Activated CD8-positive, alpha-beta T cell treated with anti-CD3 and anti-CD28 coated beads, Interleukin-2, amount 10 ng/mL, durations not matched to agents 7 days and 5 days (primary cell): ENCODE measurements around the gene NMNAT3. TPM values are rescaled to one million over a fixed set of nuclear protein-coding genes. Genes with fewer than 3 reads are reported as not detected.

Experiments
- ATAC-seq: fragments of 150-1000 bp; cut with Tn5 transposase; one replicate; pipeline ENCODE4 v1.10.0; 2021; ENCODE audit warnings: moderate library complexity
- CTCF ChIA-PET: fragments of 350-600 bp; sonication (Branson Sonifier 250); formaldehyde crosslinking; loops from one replicate; lab custom pipeline; 2021; ENCODE audit warnings: antibody characterized with exemption; lab: Charles Lee
- POLR2A ChIA-PET: fragments of 350-600 bp; sonication (Branson Sonifier 250); formaldehyde crosslinking; loops from one replicate; lab custom pipeline; 2021; ENCODE audit warnings: antibody characterized with exemption; lab: Charles Lee
- DNase-seq: peaks from one replicate; pipeline ENCODE4 v3.0.0-alpha.2; 2020
- H3K27ac Mint-ChIP-seq: one replicate; pipeline ENCODE4 v1.8.0; 2021; ENCODE audit warnings: mild to moderate bottlenecking, mixed read lengths
- H3K27me3 Mint-ChIP-seq: one replicate; pipeline ENCODE4 v1.8.0; 2021; ENCODE audit warnings: low read depth, mixed read lengths
- H3K36me3 Mint-ChIP-seq: one replicate; pipeline ENCODE4 v1.8.0; 2021; ENCODE audit warnings: low read depth, mixed read lengths
- H3K4me1 Mint-ChIP-seq: one replicate; pipeline ENCODE4 v1.8.0; 2021; ENCODE audit warnings: low read depth, mixed read lengths
- H3K4me3 Mint-ChIP-seq: one replicate; pipeline ENCODE4 v1.8.0; 2021; ENCODE audit warnings: mild to moderate bottlenecking, mixed read lengths
- H3K9me3 Mint-ChIP-seq: one replicate; pipeline ENCODE4 v1.8.0; 2022; ENCODE audit warnings: mixed read lengths; ENCODE audit not compliant: insufficient read depth
- total RNA-seq, 2 experiments: library from RNA; stranded (reverse); gene quantifications; one replicate each; pipeline ENCODE4 v1.2.3, GENCODE V29; 2021

NMNAT3 gene
- total RNA-seq, 2 experiments from 2014 or later, result 0.18 to 0.55 TPM

DNA sequence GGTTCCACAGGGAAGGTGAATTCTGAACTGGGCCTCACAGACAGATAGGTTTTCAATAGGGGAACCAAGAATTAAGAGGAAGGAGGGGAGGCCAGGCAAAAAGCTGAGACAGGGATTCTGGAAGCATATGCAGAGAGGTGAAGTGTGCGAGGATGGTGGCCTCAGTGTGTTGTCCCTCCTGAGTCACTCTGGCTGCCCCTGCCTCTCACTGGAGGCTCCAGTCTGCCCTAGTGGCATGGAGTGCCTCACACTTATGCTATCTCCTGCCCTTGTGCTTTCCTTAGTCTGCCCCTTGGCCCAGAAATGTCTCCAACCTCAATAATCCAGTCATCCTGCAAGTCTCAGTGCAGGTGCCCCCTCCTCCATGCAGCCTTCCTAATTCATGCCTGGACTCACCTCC is 106.1 kb downstream of the NMNAT3 start:
- DNase-seq (no peak), ATAC-seq (no peak)
- ChIA-PET CTCF (no interaction called here), POLR2A (no interaction called here)
- H3K4me3 Mint-ChIP-seq, result no peak overlapping the region
- H3K27me3 Mint-ChIP-seq, result peaks cover 5% of the 10 kb centered on the region
- H3K36me3 Mint-ChIP-seq, result no peaks in the 10 kb centered on the region
- no peak overlapping the region for H3K27ac Mint-ChIP-seq
- no peaks in the 10 kb centered on the region for H3K4me1 Mint-ChIP-seq
- H3K9me3 Mint-ChIP-seq, result no peaks in the 10 kb centered on the region

DNA sequence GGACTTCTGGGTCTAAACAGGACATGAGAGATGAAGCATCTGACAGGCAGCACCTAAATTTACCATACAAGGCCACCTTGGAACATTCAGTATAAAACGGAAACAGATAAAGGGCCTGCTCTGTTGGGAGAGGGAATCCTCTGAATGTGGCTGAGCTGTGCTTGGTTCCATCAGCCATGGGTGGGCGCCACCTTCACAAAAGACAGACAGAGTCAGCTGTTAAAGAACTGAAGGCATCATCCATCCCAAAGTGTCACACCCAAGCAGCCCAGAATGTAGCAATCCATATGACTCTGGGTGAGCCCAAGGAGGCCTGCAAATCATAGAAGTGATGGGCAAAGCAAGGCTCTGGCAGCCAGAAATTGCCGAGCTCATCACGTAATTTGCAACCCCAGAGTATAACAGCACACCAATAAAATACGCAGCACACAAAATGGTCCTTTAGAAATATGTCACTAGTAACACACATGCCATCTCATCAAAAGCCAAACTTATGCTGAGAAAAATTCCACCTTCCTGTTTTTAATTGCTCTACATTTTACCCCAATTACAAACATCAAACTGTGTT is 113.4 kb downstream of the NMNAT3 start:
- H3K27me3 Mint-ChIP-seq, result peaks cover 5% of the 10 kb centered on the region
- POLR2A ChIA-PET, result no interaction called here

DNA sequence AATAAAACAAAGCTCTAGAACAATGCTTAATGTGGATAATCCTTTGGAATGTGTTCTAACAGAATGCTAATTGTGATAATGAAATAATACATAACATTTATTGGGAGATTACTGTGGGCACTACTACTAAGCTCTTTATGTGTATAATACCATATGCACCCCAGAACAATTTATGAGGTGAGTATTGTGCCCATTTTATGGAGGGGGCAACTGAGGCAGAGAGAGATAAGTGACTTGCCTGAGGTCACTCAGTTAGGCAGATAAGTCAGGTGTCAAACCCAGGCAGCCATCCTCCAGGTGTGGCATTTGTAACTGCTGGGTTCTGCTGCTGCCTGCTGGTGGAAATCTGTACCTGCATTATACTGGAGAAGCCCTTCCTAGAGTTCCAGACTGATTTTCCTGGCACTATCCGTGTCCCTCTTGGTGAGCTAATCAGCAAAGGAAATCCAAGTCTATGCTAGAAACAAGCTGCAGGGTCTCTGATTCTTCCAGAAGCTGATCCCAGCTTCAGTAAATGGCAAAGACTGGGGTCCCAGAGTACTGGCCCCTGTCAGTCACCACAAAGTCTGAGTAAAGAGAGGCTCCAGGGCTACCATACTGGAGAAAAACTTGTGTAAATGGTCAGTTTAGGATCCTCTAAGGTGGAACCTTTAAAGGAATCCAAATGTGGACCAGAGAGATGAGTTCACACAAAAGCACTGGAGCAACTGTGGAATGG is 115.7 kb downstream of the NMNAT3 start:
- ChIA-PET CTCF (interaction anchor here (2.0 kb wide), 1 partner anchor 134 kb away, joined by 5 read pairs; no protein-coding TSS in a partner anchor), POLR2A (no interaction called here)
- Mint-ChIP-seq H3K27ac (no peak overlapping the region), H3K9me3 (no peaks in the 10 kb centered on the region), H3K27me3 (no peaks in the 10 kb centered on the region), H3K36me3 (no peaks in the 10 kb centered on the region), H3K4me3 (no peak overlapping the region), H3K4me1 (no peaks in the 10 kb centered on the region)
- no peak for DNase-seq
- ATAC-seq, result no peak

More for the DNA sequence above, 113.4 kb downstream of the NMNAT3 start:
- H3K4me1 Mint-ChIP-seq, result no peaks in the 10 kb centered on the region
- no peaks in the 10 kb centered on the region for H3K36me3 Mint-ChIP-seq
- DNase-seq, result no peak
- no peak for ATAC-seq
- H3K27ac Mint-ChIP-seq, result no peak overlapping the region
- no peaks in the 10 kb centered on the region for H3K9me3 Mint-ChIP-seq
- no peak overlapping the region for H3K4me3 Mint-ChIP-seq
- CTCF ChIA-PET, result interaction anchor here (1.2 kb wide), 1 partner anchor 65 kb away, joined by 3 read pairs; no protein-coding TSS in a partner anchor

DNA sequence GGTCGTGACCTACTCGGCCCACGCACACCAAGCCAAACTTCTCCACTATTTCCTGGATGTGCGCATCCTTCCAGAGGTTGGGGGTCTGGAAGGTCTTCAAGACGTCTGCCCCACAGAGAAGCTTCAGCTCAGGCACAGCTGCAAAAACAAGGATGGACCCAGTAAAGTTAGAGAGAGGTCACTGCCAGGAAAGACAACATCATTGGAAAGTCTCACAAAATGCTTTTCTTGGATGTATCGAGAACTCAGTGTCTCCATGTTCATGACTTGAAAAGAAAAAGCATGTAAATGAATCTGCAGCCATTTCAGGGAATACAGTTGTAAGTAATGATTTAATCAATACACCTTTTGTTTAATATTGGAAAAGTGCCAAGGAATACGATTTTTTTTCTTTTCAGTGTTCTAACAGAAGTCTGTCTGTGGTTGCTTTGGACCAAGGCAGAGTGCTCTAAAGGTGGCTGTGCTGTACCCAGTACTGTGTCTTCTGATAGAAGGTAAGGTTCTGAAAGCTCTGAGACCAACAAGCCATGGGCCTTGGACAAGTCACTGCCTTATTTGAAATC is 116.4 kb downstream of the NMNAT3 start:
- DNase-seq (no peak), ATAC-seq (no peak)
- Mint-ChIP-seq H3K27me3 (peaks cover under 1% of the 10 kb centered on the region), H3K4me3 (no peak overlapping the region), H3K9me3 (no peaks in the 10 kb centered on the region), H3K27ac (no peak overlapping the region), H3K4me1 (no peaks in the 10 kb centered on the region), H3K36me3 (no peaks in the 10 kb centered on the region)
- CTCF ChIA-PET, result interaction anchor here (2.0 kb wide), 1 partner anchor 133 kb away, joined by 5 read pairs; no protein-coding TSS in a partner anchor
- POLR2A ChIA-PET, result no interaction called here

DNA sequence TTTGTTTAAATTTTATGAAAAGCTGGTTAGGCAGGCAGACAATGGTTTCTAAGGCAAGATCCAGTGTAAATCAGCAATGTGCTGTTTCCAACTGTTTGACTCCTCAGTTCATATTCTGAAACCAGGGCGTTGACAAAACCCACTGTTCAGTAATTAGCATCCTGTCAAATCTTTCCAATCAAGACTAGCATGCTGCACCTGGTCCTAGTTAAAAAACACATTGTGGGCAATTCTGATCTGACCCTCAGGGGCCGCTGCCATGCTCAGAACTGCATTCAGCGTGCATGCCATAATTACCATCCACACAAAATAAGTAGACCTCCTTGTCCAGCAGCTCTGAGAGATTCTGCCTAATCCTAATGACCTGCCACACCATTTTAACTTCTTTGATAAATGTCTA is 117.4 kb downstream of the NMNAT3 start:
- POLR2A ChIA-PET, result no interaction called here
- H3K27ac Mint-ChIP-seq, result no peak overlapping the region
- DNase-seq, result no peak
- H3K36me3 Mint-ChIP-seq, result no peaks in the 10 kb centered on the region
- no peak overlapping the region for H3K4me3 Mint-ChIP-seq
- H3K27me3 Mint-ChIP-seq, result peaks cover 2% of the 10 kb centered on the region
- no peaks in the 10 kb centered on the region for H3K4me1 Mint-ChIP-seq
- no peaks in the 10 kb centered on the region for H3K9me3 Mint-ChIP-seq
- CTCF ChIA-PET, result interaction anchor here (2.0 kb wide), 1 partner anchor 133 kb away, joined by 5 read pairs; no protein-coding TSS in a partner anchor
- ATAC-seq, result no peak

DNA sequence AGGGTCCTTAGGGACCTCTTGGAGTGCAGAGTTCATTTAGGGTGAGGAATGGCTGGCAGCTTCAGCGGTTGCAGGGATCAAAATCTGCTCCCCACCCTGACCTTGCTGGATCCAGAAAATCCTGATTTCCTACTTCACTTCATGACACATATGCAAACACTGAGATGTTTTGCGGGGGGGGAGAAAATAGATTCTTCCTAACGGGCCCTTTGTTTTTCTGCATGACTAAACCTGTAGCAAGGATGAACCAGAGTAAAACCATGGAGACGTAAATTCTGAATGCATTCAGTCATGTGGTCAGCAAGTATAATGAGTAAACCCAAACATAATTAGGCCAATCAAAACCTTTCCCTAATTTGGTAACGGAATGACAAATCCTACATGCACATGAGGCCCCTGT is 118.2 kb downstream of the NMNAT3 start:
- DNase-seq (no peak), ATAC-seq (no peak)
- ChIA-PET CTCF (interaction anchor here (0.6 kb wide), 1 partner anchor 1700 kb away, joined by 3 read pairs; no protein-coding TSS in a partner anchor), POLR2A (no interaction called here)
- Mint-ChIP-seq H3K4me3 (no peak overlapping the region), H3K27ac (no peak overlapping the region), H3K36me3 (no peaks in the 10 kb centered on the region), H3K9me3 (no peaks in the 10 kb centered on the region), H3K4me1 (no peaks in the 10 kb centered on the region), H3K27me3 (peaks cover 2% of the 10 kb centered on the region)

DNA sequence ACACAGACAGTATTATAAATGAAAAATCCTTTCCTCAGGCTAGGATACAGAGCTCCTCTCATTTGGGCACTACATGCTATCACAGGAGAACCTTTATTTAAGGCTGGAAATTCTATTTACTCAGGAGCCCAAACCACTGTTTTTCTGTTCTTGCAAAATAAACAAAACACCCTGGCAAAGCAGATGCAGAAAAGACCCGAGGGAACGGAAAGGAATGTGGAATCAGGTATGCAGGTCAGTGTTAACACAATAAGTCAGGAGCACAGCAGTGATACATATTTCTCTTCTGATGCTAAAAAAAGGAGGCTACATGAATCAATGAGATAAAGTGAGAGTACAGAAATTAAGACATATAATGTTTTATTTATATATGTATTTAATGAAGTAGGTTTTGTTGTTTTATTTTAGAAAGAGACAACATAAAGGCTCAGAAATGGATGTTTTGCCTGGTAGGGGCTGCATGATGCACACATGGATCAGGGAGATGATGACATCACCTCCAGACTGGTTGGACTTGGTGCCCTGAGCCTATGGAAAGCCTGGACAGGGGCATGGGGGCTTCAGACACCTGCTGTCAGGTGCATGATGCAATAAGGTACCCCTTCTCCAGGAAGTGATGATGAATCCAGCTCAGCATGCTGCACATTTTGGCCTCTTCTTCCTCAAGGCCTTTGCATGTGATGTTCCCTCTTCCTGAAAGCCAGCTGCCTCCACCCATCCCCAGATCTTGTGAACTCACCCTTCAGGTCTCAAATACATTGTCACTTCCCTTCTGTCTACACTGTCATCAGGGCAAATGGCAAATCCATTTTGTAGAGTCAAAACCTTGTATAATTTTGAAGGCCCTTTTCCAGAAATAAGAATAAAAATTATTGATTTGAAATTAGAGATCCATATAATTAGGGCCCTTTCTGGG is 119.2 kb downstream of the NMNAT3 start:
- Mint-ChIP-seq H3K27me3 (peaks cover 2% of the 10 kb centered on the region), H3K4me3 (no peak overlapping the region), H3K4me1 (no peaks in the 10 kb centered on the region), H3K9me3 (no peaks in the 10 kb centered on the region), H3K36me3 (no peaks in the 10 kb centered on the region), H3K27ac (no peak overlapping the region)
- ChIA-PET CTCF (interaction anchor here (0.6 kb wide), 1 partner anchor 1699 kb away, joined by 3 read pairs; no protein-coding TSS in a partner anchor), POLR2A (no interaction called here)
- ATAC-seq (no peak), DNase-seq (no peak)

DNA sequence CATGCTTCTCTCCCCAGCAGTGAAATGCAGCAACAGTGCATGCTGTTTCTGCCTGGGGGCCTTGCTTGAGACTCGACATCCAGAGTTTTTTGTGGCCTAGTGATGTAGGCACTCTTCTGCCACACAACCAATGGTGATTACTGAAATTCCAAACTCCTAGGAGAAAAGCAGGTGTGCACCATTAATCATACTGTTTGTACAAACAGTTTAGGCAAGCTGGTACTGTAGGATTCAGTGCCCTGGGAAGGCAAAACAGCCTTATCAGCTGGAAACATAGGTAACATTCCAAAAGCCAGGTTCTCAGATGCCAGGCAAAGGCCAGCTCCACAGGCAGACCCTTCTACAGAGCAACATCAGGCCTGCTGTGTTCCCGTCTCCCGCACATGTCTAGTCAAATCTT is 120.7 kb downstream of the NMNAT3 start:
- no peak overlapping the region for H3K4me3 Mint-ChIP-seq

DNA sequence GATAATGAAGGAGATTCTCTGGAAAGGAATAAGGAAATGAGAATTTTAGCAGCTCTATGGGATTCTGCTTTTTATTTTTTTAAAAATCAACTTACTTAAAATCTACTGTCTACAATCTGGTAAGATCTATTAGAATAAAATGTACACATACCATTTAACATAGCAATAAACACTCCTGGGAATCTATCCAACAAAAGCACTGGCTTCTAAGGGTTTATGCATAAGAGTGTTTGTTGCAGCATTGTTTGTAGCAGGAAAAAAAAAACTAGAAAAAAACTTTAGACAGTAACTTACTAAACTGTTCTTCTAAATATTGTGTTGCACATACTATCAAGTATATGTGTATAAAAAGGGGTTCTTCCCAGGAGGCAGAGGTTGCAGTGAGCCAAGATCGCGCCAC is 122.5 kb downstream of the NMNAT3 start:
- H3K9me3 Mint-ChIP-seq, result no peaks in the 10 kb centered on the region
- no peak for DNase-seq
- no peaks in the 10 kb centered on the region for H3K4me1 Mint-ChIP-seq
- peaks cover 3% of the 10 kb centered on the region for H3K27me3 Mint-ChIP-seq
- CTCF ChIA-PET, result no interaction called here
- no peaks in the 10 kb centered on the region for H3K36me3 Mint-ChIP-seq
- no peak overlapping the region for H3K27ac Mint-ChIP-seq
- H3K4me3 Mint-ChIP-seq, result no peak overlapping the region
- POLR2A ChIA-PET, result no interaction called here
- ATAC-seq, result no peak

More for the DNA sequence above, 120.7 kb downstream of the NMNAT3 start:
- no peak for DNase-seq
- Mint-ChIP-seq H3K4me1 (no peaks in the 10 kb centered on the region), H3K27me3 (peaks cover 3% of the 10 kb centered on the region), H3K9me3 (no peaks in the 10 kb centered on the region), H3K27ac (no peak overlapping the region), H3K36me3 (no peaks in the 10 kb centered on the region)
- ATAC-seq, result no peak
- POLR2A ChIA-PET, result interaction anchor here (0.6 kb wide), 1 partner anchor 13 kb away, joined by 4 read pairs; no protein-coding TSS in a partner anchor
- CTCF ChIA-PET, result no interaction called here

DNA sequence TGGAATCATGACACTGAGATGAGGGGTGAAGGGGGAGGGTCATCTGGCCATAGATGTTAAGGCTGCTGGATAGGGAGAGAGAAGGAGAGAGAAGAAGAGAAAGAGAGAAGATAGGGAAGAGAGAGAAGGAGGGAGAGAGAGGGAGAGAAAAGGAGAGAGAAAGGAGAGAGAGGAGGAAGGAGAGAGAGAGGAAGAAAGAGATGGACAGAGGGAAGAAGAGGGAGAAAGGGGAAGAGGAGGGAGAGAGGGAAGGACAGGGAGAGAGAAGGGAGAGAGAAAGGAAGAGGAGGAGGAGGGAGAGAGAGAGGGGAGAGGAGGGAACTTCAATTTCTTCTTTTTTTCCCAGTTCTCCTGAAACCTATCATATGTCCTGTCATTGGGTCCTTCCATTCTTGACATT is 123.1 kb downstream of the NMNAT3 start:
- POLR2A ChIA-PET, result no interaction called here
- no peaks in the 10 kb centered on the region for H3K9me3 Mint-ChIP-seq
- H3K4me3 Mint-ChIP-seq, result no peak overlapping the region

DNA sequence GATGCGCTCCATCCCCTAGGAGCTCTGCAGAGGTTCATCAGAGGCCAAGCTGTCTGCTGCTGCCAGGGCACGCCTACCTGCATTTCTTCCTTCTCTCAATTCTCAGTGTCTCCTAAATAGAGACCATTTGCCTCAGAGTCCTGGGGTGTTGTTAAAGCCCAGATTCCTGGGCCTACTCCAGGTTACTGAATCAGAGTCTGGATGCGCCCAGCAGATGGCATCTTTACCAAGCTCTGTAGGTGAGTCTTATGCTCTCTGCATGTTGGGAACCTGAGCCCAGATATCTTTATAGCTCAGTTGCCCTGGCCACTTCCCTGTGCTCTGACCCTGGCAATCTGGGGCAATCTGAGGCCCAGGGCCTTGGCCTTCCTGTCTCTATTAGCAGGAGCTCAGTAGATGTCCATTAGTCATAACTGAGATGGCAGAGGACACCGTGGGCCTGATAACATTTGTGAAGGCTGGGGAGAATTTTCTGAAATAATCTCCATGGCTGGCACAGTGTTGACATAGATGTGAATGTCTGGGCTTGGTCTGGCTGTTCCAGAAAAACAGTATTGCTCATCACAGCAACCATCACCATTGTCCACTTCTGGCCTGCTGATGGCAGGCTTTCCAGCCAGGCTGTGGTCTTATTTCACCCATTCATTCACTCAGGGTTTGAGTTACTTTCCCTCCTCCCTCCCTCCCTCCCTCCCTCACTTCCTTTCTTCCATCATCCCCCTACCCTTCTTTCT is 125.0 kb downstream of the NMNAT3 start:
- peaks cover 6% of the 10 kb centered on the region for H3K27me3 Mint-ChIP-seq
- ChIA-PET CTCF (no interaction called here), POLR2A (no interaction called here)
- H3K4me3 Mint-ChIP-seq, result no peak overlapping the region
- H3K4me1 Mint-ChIP-seq, result no peaks in the 10 kb centered on the region
- ATAC-seq (no peak), DNase-seq (no peak)
- no peaks in the 10 kb centered on the region for H3K9me3 Mint-ChIP-seq
- H3K36me3 Mint-ChIP-seq, result no peaks in the 10 kb centered on the region
- H3K27ac Mint-ChIP-seq, result no peak overlapping the region

More for the DNA sequence above, 123.1 kb downstream of the NMNAT3 start:
- Mint-ChIP-seq H3K27ac (no peak overlapping the region), H3K27me3 (peaks cover 3% of the 10 kb centered on the region), H3K36me3 (no peaks in the 10 kb centered on the region), H3K4me1 (no peaks in the 10 kb centered on the region)
- CTCF ChIA-PET, result no interaction called here
- DNase-seq (no peak), ATAC-seq (no peak)
